Skeletal muscle tissue (tissue), 4 donors: Measurements from ENCODE around the gene C16orf82. TPM values are rescaled to one million over a fixed set of nuclear protein-coding genes. Genes with fewer than 3 reads are reported as not detected.

Source experiments
- H3K27ac ChIP-seq: one replicate; pipeline ENCODE4 v1.7.0; 2013; ENCODE audit warnings: mild to moderate bottlenecking, low read depth, low read length, inconsistent platforms
- H3K27me3 ChIP-seq, 3 donors: one replicate each; pipeline ENCODE4 v1.7.0; 2013; ENCODE audit warnings: low read length in 3 of 3; ENCODE audit not compliant: control insufficient read depth in 3 of 3, insufficient read depth in 3 of 3
- H3K36me3 ChIP-seq, 3 donors: one replicate each; pipeline ENCODE4 v1.7.0; 2013; ENCODE audit warnings: low read length in 3 of 3; ENCODE audit not compliant: control insufficient read depth in 3 of 3, insufficient read depth in 3 of 3
- H3K4me1 ChIP-seq, 3 donors: one replicate each; pipeline ENCODE4 v1.7.0; 2013; ENCODE audit warnings: low read length in 3 of 3, mild to moderate bottlenecking in 3 of 3; ENCODE audit not compliant: control insufficient read depth in 3 of 3, insufficient read depth in 3 of 3
- H3K4me3 ChIP-seq, 3 donors: one replicate each; pipeline ENCODE4 v1.7.0; 2013; ENCODE audit warnings: low read length in 3 of 3
- H3K9ac ChIP-seq, 3 donors: one replicate each; pipeline ENCODE4 v1.7.0; 2013; ENCODE audit warnings: low read length in 3 of 3, mild to moderate bottlenecking in 3 of 3, moderate library complexity in 2 of 3, low read depth in 1 of 3
- H3K9me3 ChIP-seq, 3 donors: one replicate each; pipeline ENCODE4 v1.7.0; 2013; ENCODE audit warnings: low read length in 3 of 3; ENCODE audit not compliant: control insufficient read depth in 3 of 3
- total RNA-seq: library from RNA; depleted of rRNA; stranded (reverse); fragments of >200 nt; gene quantifications from one replicate; pipeline ENCODE4 v1.2.3, GENCODE V29; 2014
- donor health status: Osteomylitis.

C16orf82 gene
- not detected for total RNA-seq

GRCh38 chr16:27066668-27067537 is at the start of gene C16orf82:
C16orf82 (plus strand) TSS chr16:27066927.
- Histone ChIP-seq H3K9ac (no peak within 1 kb of the TSS), H3K4me3 (no peak within 1 kb of the TSS)

GRCh38 chr16:27020031-27020430 is 46.7 kb upstream of the C16orf82 start:
- Histone ChIP-seq H3K4me1 (no peaks in the 10 kb centered on the region), H3K4me3 (no peak overlapping the region), H3K27ac (no peak overlapping the region), H3K27me3 (peaks cover 0 to 3% (median 0%) of the 10 kb centered on the region in 3 donors), H3K9me3 (peaks cover 0 to 3% (median 2%) of the 10 kb centered on the region in 3 donors), H3K9ac (no peak overlapping the region), H3K36me3 (no peaks in the 10 kb centered on the region)

More at GRCh38 chr16:27066668-27067537, at the start of gene C16orf82:
- no peaks in the 10 kb centered on the region for H3K9me3 ChIP-seq
- H3K36me3 ChIP-seq: no peaks in the 10 kb centered on the region
- no peak within 1 kb of the TSS for H3K27ac ChIP-seq
- H3K4me1 ChIP-seq: no peaks in the 10 kb centered on the region
- H3K27me3 ChIP-seq: peaks cover 0 to 26% (median 3%) of the 10 kb centered on the region in 3 donors

- Histone ChIP-seq H3K27ac (no peak overlapping the region), H3K9me3 (peaks cover 0 to 3% (median 2%) of the 10 kb centered on the region in 3 donors), H3K4me3 (no peak overlapping the region)
Measured at GRCh38 chr16:27024010-27024409, 42.7 kb upstream of the C16orf82 start.

GRCh38 chr16:27025581-27025980 is 41.1 kb upstream of the C16orf82 start:
- Histone ChIP-seq H3K4me1 (no peaks in the 10 kb centered on the region), H3K9me3 (peaks cover 0 to 2% (median 0%) of the 10 kb centered on the region in 3 donors), H3K9ac (no peak overlapping the region), H3K27me3 (peaks cover 0 to 5% (median 0%) of the 10 kb centered on the region in 3 donors), H3K36me3 (no peaks in the 10 kb centered on the region), H3K4me3 (no peak overlapping the region), H3K27ac (no peak overlapping the region)

More at GRCh38 chr16:27024010-27024409, 42.7 kb upstream of the C16orf82 start:
- Histone ChIP-seq H3K9ac (no peak overlapping the region), H3K27me3 (peaks cover 0 to 5% (median 0%) of the 10 kb centered on the region in 3 donors), H3K36me3 (no peaks in the 10 kb centered on the region), H3K4me1 (no peaks in the 10 kb centered on the region)

- no peak overlapping the region for H3K4me3 ChIP-seq
- peaks cover 0 to 1% (median 0%) of the 10 kb centered on the region in 3 donors for H3K9me3 ChIP-seq
- no peaks in the 10 kb centered on the region for H3K36me3 ChIP-seq
- H3K27me3 ChIP-seq: peaks cover 0 to 5% (median 0%) of the 10 kb centered on the region in 3 donors
- H3K4me1 ChIP-seq: no peaks in the 10 kb centered on the region
- H3K9ac ChIP-seq: no peak overlapping the region
- no peak overlapping the region for H3K27ac ChIP-seq
Measured at GRCh38 chr16:27027971-27028370, 38.8 kb upstream of the C16orf82 start.

GRCh38 chr16:27028591-27029110 is 38.1 kb upstream of the C16orf82 start:
- Histone ChIP-seq H3K4me1 (no peaks in the 10 kb centered on the region), H3K27me3 (peaks cover 0 to 5% (median 0%) of the 10 kb centered on the region in 3 donors), H3K9ac (no peak overlapping the region), H3K9me3 (no peaks in the 10 kb centered on the region), H3K36me3 (no peaks in the 10 kb centered on the region), H3K27ac (no peak overlapping the region), H3K4me3 (no peak overlapping the region)

GRCh38 chr16:27029525-27029924 is 37.2 kb upstream of the C16orf82 start:
- Histone ChIP-seq H3K4me1 (no peaks in the 10 kb centered on the region), H3K4me3 (no peak overlapping the region), H3K27me3 (peaks cover 0 to 5% (median 0%) of the 10 kb centered on the region in 3 donors), H3K9me3 (no peaks in the 10 kb centered on the region), H3K36me3 (no peaks in the 10 kb centered on the region), H3K27ac (no peak overlapping the region), H3K9ac (no peak overlapping the region)

- no peaks in the 10 kb centered on the region for H3K9me3 ChIP-seq
- no peaks in the 10 kb centered on the region for H3K36me3 ChIP-seq
- H3K4me3 ChIP-seq: no peak overlapping the region
- H3K27ac ChIP-seq: no peak overlapping the region
- no peak overlapping the region for H3K9ac ChIP-seq
- H3K4me1 ChIP-seq: no peaks in the 10 kb centered on the region
- H3K27me3 ChIP-seq: no peaks in the 10 kb centered on the region
Measured at GRCh38 chr16:27033281-27033979, 33.3 kb upstream of the C16orf82 start.

- H3K9me3 ChIP-seq: peaks cover 0 to 6% (median 2%) of the 10 kb centered on the region in 3 donors
- H3K36me3 ChIP-seq: no peaks in the 10 kb centered on the region
- no peak overlapping the region for H3K27ac ChIP-seq
- no peak overlapping the region for H3K9ac ChIP-seq
- H3K4me1 ChIP-seq: no peaks in the 10 kb centered on the region
- H3K4me3 ChIP-seq: no peak overlapping the region
- H3K27me3 ChIP-seq: no peaks in the 10 kb centered on the region
Measured at GRCh38 chr16:27040732-27041131, 26.0 kb upstream of the C16orf82 start.
